ENCODE measurements around the gene PTPRT. TPM values are rescaled to one million over a fixed set of nuclear protein-coding genes. Genes with fewer than 3 reads are reported as not detected.

The PTPRT gene
- total RNA-seq, 1 experiment from 2014 or later = not detected

GRCh38 chr20:43009532-43009931 lies 180.2 kb downstream of the PTPRT start:
- intact Hi-C loops (cut with micrococcal nuclease; ENCODE audit: unreplicated experiment) = no loop called here
- DNase-seq = no peak
- BruUV-seq (replicated peaks) = no TSS peak
- Mint-ChIP-seq H3K9me3 (ENCODE audit: low read depth, unreplicated experiment) (peaks cover 5% of the 10 kb centered on the region), H3K4me1 (ENCODE audit: low read depth, unreplicated experiment) (no peaks in the 10 kb centered on the region), H3K27me3 (ENCODE audit: unreplicated experiment) (peaks cover 57% of the 10 kb centered on the region), H3K4me3 (ENCODE audit: low read depth, unreplicated experiment) (no peak overlapping the region), H3K36me3 (ENCODE audit: insufficient read depth, unreplicated experiment) (no peaks in the 10 kb centered on the region), H3K27ac (ENCODE audit: unreplicated experiment) (no peak overlapping the region)
- TF ChIP-seq CTCF (IDR thresholded peaks at IDR 0.05; ENCODE audit: unreplicated experiment) = no peak
- CTCF ChIA-PET = no interaction called here

GRCh38 chr20:43007525-43007924 lies 182.2 kb downstream of the PTPRT start:
- H3K4me1 Mint-ChIP-seq (ENCODE audit: low read depth, unreplicated experiment) = no peaks in the 10 kb centered on the region
- intact Hi-C loops (cut with micrococcal nuclease; ENCODE audit: unreplicated experiment) = no loop called here
- no TSS peak for BruUV-seq (replicated peaks)
- H3K4me3 Mint-ChIP-seq (ENCODE audit: low read depth, unreplicated experiment) = no peak overlapping the region
- TF ChIP-seq CTCF (IDR thresholded peaks at IDR 0.05; ENCODE audit: unreplicated experiment) = no peak
- H3K27ac Mint-ChIP-seq (ENCODE audit: unreplicated experiment) = no peak overlapping the region
- peaks cover 48% of the 10 kb centered on the region for H3K27me3 Mint-ChIP-seq (ENCODE audit: unreplicated experiment)
- CTCF ChIA-PET = interaction anchor here (1.2 kb wide), 1 partner anchor 11 kb away, joined by 3 read pairs; no protein-coding TSS in a partner anchor
- DNase-seq = no peak
- peaks cover 5% of the 10 kb centered on the region for H3K9me3 Mint-ChIP-seq (ENCODE audit: low read depth, unreplicated experiment)
- H3K36me3 Mint-ChIP-seq (ENCODE audit: insufficient read depth, unreplicated experiment) = no peaks in the 10 kb centered on the region

DNA sequence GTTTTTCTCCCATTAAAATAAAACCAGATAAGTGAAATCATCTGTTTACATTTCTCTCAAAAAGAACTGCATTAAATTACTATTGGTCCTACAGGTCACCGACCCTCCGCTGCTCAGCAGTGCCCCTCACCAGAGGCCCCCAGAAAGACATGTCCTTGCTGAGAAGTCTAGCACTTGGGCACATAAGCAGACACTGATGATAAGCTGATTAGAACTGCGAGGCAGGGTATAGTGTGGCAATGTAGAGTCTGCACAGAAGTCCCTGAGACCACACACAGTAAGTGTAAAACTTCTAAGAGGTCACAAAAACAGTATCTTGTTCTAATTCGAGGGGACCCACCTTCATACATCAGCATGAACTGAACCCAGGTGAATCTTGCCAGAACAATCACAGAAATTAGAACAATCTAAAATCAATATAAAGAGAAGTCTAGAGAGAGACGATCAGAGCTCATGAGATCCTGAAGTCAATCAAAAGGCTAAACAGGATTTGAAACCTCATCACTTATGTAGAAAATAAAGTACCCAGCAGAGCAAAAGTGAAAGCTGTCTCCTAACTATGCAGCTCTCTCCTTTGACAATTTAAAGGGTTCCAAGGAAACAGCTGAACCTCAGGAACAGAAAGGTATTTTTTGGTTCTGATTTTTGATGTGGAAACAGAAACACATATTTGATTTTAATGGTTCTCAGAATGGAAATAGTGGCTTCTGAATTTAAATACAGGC lies 182.9 kb downstream of the PTPRT start:
- Mint-ChIP-seq H3K36me3 (ENCODE audit: insufficient read depth, unreplicated experiment) (no peaks in the 10 kb centered on the region), H3K4me3 (ENCODE audit: low read depth, unreplicated experiment) (no peak overlapping the region), H3K27ac (ENCODE audit: unreplicated experiment) (no peak overlapping the region), H3K9me3 (ENCODE audit: low read depth, unreplicated experiment) (peaks cover 5% of the 10 kb centered on the region), H3K4me1 (ENCODE audit: low read depth, unreplicated experiment) (no peaks in the 10 kb centered on the region), H3K27me3 (ENCODE audit: unreplicated experiment) (peaks cover 48% of the 10 kb centered on the region)
- BruUV-seq (replicated peaks) = no TSS peak
- intact Hi-C loops (cut with micrococcal nuclease; ENCODE audit: unreplicated experiment) = no loop called here
- TF ChIP-seq CTCF (IDR thresholded peaks at IDR 0.05; ENCODE audit: unreplicated experiment) = no peak
- CTCF ChIA-PET = interaction anchor here (1.2 kb wide), 1 partner anchor 10 kb away, joined by 3 read pairs; no protein-coding TSS in a partner anchor
- no peak for DNase-seq

- intact Hi-C loops (cut with micrococcal nuclease; ENCODE audit: unreplicated experiment) = no loop called here
- H3K27me3 Mint-ChIP-seq (ENCODE audit: unreplicated experiment) = peaks cover 27% of the 10 kb centered on the region
- no peak overlapping the region for H3K27ac Mint-ChIP-seq (ENCODE audit: unreplicated experiment)
- H3K4me1 Mint-ChIP-seq (ENCODE audit: low read depth, unreplicated experiment) = no peaks in the 10 kb centered on the region
- DNase-seq = no peak
- no peak for TF ChIP-seq CTCF (IDR thresholded peaks at IDR 0.05; ENCODE audit: unreplicated experiment)
- H3K9me3 Mint-ChIP-seq (ENCODE audit: low read depth, unreplicated experiment) = no peaks in the 10 kb centered on the region
- no peaks in the 10 kb centered on the region for H3K36me3 Mint-ChIP-seq (ENCODE audit: insufficient read depth, unreplicated experiment)
- no peak overlapping the region for H3K4me3 Mint-ChIP-seq (ENCODE audit: low read depth, unreplicated experiment)
- CTCF ChIA-PET = interaction anchor here (0.6 kb wide), 1 partner anchor 327 kb away, joined by 4 read pairs; no protein-coding TSS in a partner anchor
- no TSS peak for BruUV-seq (replicated peaks)
Observed at GRCh38 chr20:43003318-43003944, 186.3 kb downstream of the PTPRT start.
